Measurements from ENCODE around the gene THBS1. TPM values are rescaled to one million over a fixed set of nuclear protein-coding genes. Genes with fewer than 3 reads are reported as not detected.
A peak's percentile ranks its signal among the peaks of the same experiment; 100 is the strongest.

Gene THBS1
- total and polyA plus RNA-seq, 12 donors, result 21.9 to 709 (median 271) TPM

- WGBS, 4 donors, result 88 to 97% (median 93%) methylated on average over 15 of the region's 15 CpGs
- H3K4me1 ChIP-seq (replicated peaks in 1 of 2), result no peaks in the 10 kb centered on the region
- H3K36me3 ChIP-seq (replicated peaks in 1 of 2), result peaks cover 0 to 66% of the 10 kb centered on the region in 2 donors
- H3K4me3 ChIP-seq, result no peak overlapping the region
- H3K27me3 ChIP-seq, result no peaks in the 10 kb centered on the region
- peak overlapping the region in 1 of 5 donors; percentile 0 for H3K27ac ChIP-seq
- intact Hi-C loops (cut with DNase I), result no loop called here
- no peak for DNase-seq
- no peak for TF ChIP-seq POLR2A (IDR thresholded peaks at IDR 0.05)
- no peak for TF ChIP-seq CTCF (IDR thresholded peaks at IDR 0.05)
- no peaks in the 10 kb centered on the region for H3K9me3 ChIP-seq (replicated peaks in 1 of 3)
Measured at GRCh38 chr15:39593071-39593655, 12.3 kb downstream of the THBS1 start.

- WGBS, 4 donors, result 86 to 93% (median 90%) methylated on average over 7 of the region's 7 CpGs
- intact Hi-C loops (cut with DNase I), result no loop called here
- Histone ChIP-seq H3K36me3 (replicated peaks in 1 of 2) (peaks cover 0 to 60% of the 10 kb centered on the region in 2 donors), H3K4me1 (replicated peaks in 1 of 2) (no peaks in the 10 kb centered on the region), H3K27me3 (no peaks in the 10 kb centered on the region), H3K27ac (no peak overlapping the region), H3K4me3 (no peak overlapping the region), H3K9me3 (replicated peaks in 1 of 3) (no peaks in the 10 kb centered on the region)
- DNase-seq, result no peak
- TF ChIP-seq CTCF (IDR thresholded peaks at IDR 0.05) (no peak), POLR2A (IDR thresholded peaks at IDR 0.05) (peak in 1 of 2 donors; percentile 12)
Measured at GRCh38 chr15:39593656-39594445, 13.0 kb downstream of the THBS1 start.

GRCh38 chr15:39594446-39595337 is 13.8 kb downstream of the THBS1 start:
- 85 to 89% (median 87%) methylated on average over 5 of the region's 5 CpGs for WGBS, 4 donors
- H3K27ac ChIP-seq, result no peak overlapping the region

More at GRCh38 chr15:39594446-39595337, 13.8 kb downstream of the THBS1 start:
- intact Hi-C loops (cut with DNase I), result no loop called here
- Histone ChIP-seq H3K27me3 (no peaks in the 10 kb centered on the region), H3K36me3 (replicated peaks in 1 of 2) (peaks cover 0 to 52% of the 10 kb centered on the region in 2 donors), H3K4me1 (replicated peaks in 1 of 2) (no peaks in the 10 kb centered on the region), H3K9me3 (replicated peaks in 1 of 3) (no peaks in the 10 kb centered on the region), H3K4me3 (no peak overlapping the region)
- no peak for DNase-seq
- TF ChIP-seq POLR2A (IDR thresholded peaks at IDR 0.05) (no peak), CTCF (IDR thresholded peaks at IDR 0.05) (no peak)

Data from adrenal gland (tissue), 12 donors.